HepG2 (cell line): ENCODE data around the gene YIF1A. TPM values are rescaled to one million over a fixed set of nuclear protein-coding genes. Genes with fewer than 3 reads are reported as not detected.
A peak's percentile ranks its signal among the peaks of the same experiment; 100 is the strongest.

Experiments used
- ATAC-seq: fragments of 200-7000 bp; cut with Tn5 transposase; 3 replicates; pipeline ENCODE4 v1.9.1; 2020; ENCODE audit warnings: mild to moderate bottlenecking, moderate library complexity
- BruUV-seq: library from RNA; stranded (reverse); fragments of 400-500 nt; replicated peaks from 2 replicates; lab custom pipeline; 2021; lab: Mats Ljungman, UMichigan
- CTCF ChIA-PET: fragments of 300-600 bp; formaldehyde crosslinking; extraction: SDS; loops from one replicate; lab custom pipeline; 2021; ENCODE audit warnings: low total read pairs, inconsistent platforms, low intra/inter-chr PET ratio; lab: Yijun Ruan, JAX
- POLR2A ChIA-PET: fragments of 350-600 bp; sonication (Branson Sonifier 250); formaldehyde crosslinking; loops from one replicate; lab custom pipeline; 2020; ENCODE audit warnings: antibody characterized with exemption, inconsistent platforms; lab: Yijun Ruan, JAX
- DNase-seq: peaks from one replicate; pipeline ENCODE4 v3.0.0-alpha.2; 2015; ENCODE audit warnings: low spot score
- FAIRE-seq: peaks from 3 replicates; lab custom pipeline; 2011; peaks lifted over from hg19 to GRCh38; lab: Jason Lieb, UNC
- H2AFZ ChIP-seq: one replicate; pipeline ENCODE4 v1.6.1; 2011; ENCODE audit warnings: low read length, inconsistent platforms
- H3K27ac ChIP-seq: fragments of 300-600 bp; 3 replicates; pipeline ENCODE4 v1.8.0; 2011; ENCODE audit warnings: mixed run types, mild to moderate bottlenecking, mixed read lengths, low read length, inconsistent platforms; ENCODE audit not compliant: insufficient read depth; ENCODE audit errors: extremely low read length
- H3K27me3 ChIP-seq, 2 experiments: fragments of 200-600 bp in 1 of 2; 2 replicates in 1 of 2; 3 replicates in 1 of 2; pipeline versions ENCODE4 v1.6.0 to v1.8.0; 2011; ENCODE audit warnings: low read length in 2 of 2, mild to moderate bottlenecking in 2 of 2, moderate library complexity in 2 of 2, inconsistent platforms in 1 of 2; ENCODE audit not compliant: insufficient read depth in 2 of 2, control insufficient read depth in 1 of 2
- H3K36me3 ChIP-seq, 2 experiments: fragments of 200-600 bp in 1 of 2; replicated peaks in 1 of 2; 2 replicates in 1 of 2; 3 replicates in 1 of 2; pipeline versions ENCODE4 v1.5.1 to v1.8.0; 2011; ENCODE audit warnings: low read length in 2 of 2, inconsistent platforms in 1 of 2; ENCODE audit not compliant: insufficient read depth in 2 of 2, control insufficient read depth in 1 of 2
- H3K4me1 ChIP-seq: 2 replicates; pipeline ENCODE4 v1.5.1; 2012; ENCODE audit warnings: low read length, inconsistent platforms; ENCODE audit not compliant: insufficient read depth
- H3K4me2 ChIP-seq: 2 replicates; pipeline ENCODE4 v1.6.0; 2011; ENCODE audit warnings: low read depth, low read length, inconsistent platforms
- H3K4me3 ChIP-seq, 3 experiments: fragments of 200-600 bp in 1 of 3; sonication (generic), shearing (Covaris generic) in 1 of 3; replicated peaks in 1 of 3; 2 replicates each; pipeline ENCODE4 v1.5.1; 2011 to 2016; ENCODE audit warnings: low read length in 3 of 3, inconsistent platforms in 2 of 3, low read depth in 2 of 3, mild to moderate bottlenecking in 2 of 3, control low read depth in 1 of 3, mixed read lengths in 1 of 3; ENCODE audit not compliant: insufficient read depth in 1 of 3
- H3K79me2 ChIP-seq: one replicate; pipeline ENCODE4 v1.6.1; 2011; ENCODE audit warnings: low read length, inconsistent platforms; ENCODE audit not compliant: insufficient read depth
- H3K9ac ChIP-seq: 2 replicates; pipeline ENCODE4 v1.6.0; 2011; ENCODE audit warnings: mild to moderate bottlenecking, low read depth, low read length, inconsistent platforms; ENCODE audit not compliant: insufficient read depth
- H3K9me3 ChIP-seq: 2 replicates; pipeline ENCODE4 v1.5.1; 2012; ENCODE audit warnings: mild to moderate bottlenecking, low read length
- H4K20me1 ChIP-seq: 2 replicates; pipeline ENCODE4 v1.6.0; 2011; ENCODE audit warnings: inconsistent platforms, mild to moderate bottlenecking, low read length, moderate library complexity; ENCODE audit not compliant: insufficient read depth
- AGO2 ChIP-seq: fragments of 200-400 bp; formaldehyde crosslinking; optimal IDR thresholded peaks from 2 replicates; pipeline ENCODE3; 2017; ENCODE audit warnings: mild to moderate bottlenecking, low read depth, low read length, moderate library complexity
- CSRNP1 ChIP-seq: sonication (generic); formaldehyde crosslinking; IDR thresholded peaks from 2 replicates; pipeline ENCODE4 v1.8.1; 2023; ENCODE audit warnings: mild to moderate bottlenecking, missing genetic modification reagents
- ISL2 ChIP-seq: sonication (generic); formaldehyde crosslinking; IDR thresholded peaks from 2 replicates; pipeline ENCODE4 v1.5.0; 2020; ENCODE audit warnings: missing genetic modification reagents
- PAWR ChIP-seq: sonication (generic); formaldehyde crosslinking; IDR thresholded peaks from 2 replicates; pipeline ENCODE4 v1.4.0; 2020; ENCODE audit warnings: missing genetic modification reagents, mild to moderate bottlenecking, borderline replicate concordance
- POGZ ChIP-seq: sonication (generic); formaldehyde crosslinking; IDR thresholded peaks from 2 replicates; pipeline ENCODE4 v1.4.0; 2020; ENCODE audit warnings: mild to moderate bottlenecking, missing genetic modification reagents
- RBFOX2 ChIP-seq: fragments of 200-400 bp; formaldehyde crosslinking; IDR thresholded peaks from 2 replicates; pipeline ENCODE4 v1.6.1; 2017; ENCODE audit warnings: low read depth, mild to moderate bottlenecking, low read length
- RELA ChIP-seq: sonication (generic); formaldehyde crosslinking; IDR thresholded peaks from 2 replicates; pipeline ENCODE4 v1.4.0; 2020; ENCODE audit warnings: missing genetic modification reagents
- SOX6 ChIP-seq, 2 experiments: fragments of 450-650 bp in 1 of 2; sonication (generic) in 1 of 2; formaldehyde crosslinking in 1 of 2; IDR thresholded peaks; 2 replicates each; pipeline versions ENCODE4 v1.4.0 to v1.6.1; 2017 to 2020; ENCODE audit warnings: antibody characterized with exemption in 1 of 2, mild to moderate bottlenecking in 1 of 2, missing genetic modification reagents in 1 of 2
- ZNF782 ChIP-seq: sonication (generic); formaldehyde crosslinking; IDR thresholded peaks from 2 replicates; pipeline ENCODE4 v1.4.0; 2020; ENCODE audit warnings: missing genetic modification reagents, mild to moderate bottlenecking, borderline replicate concordance
- WGBS: methylation state at CpG from one replicate; pipeline ENCODE4 v1.1.6; 2017; ENCODE audit warnings: low lambda C conversion rate; 5-methylcytosine and 5-hydroxymethylcytosine counted together
- in situ Hi-C: cut with HindIII; loops from 2 replicates; pipeline ENCODE4 v1.10.0; 2017; ENCODE audit warnings: low pct_unique_long_range_greater_than_20kb; ENCODE audit not compliant: extremely low pct_ligation_motif_present
- intact Hi-C: fragments of 100-400 bp; cut with micrococcal nuclease; formaldehyde crosslinking; loops from one replicate; pipeline ENCODE4 v1.10.0; 2022; ENCODE audit not compliant: unreplicated experiment
- polyA plus RNA-seq, 8 experiments: library from polyadenylated mRNA; depleted of rRNA in 3 of 8; stranded (reverse) in 7 of 8; unstranded in 1 of 8; fragments of >200 nt; fragmentation: Illumina TruSeq in 4 of 8; extraction: Trizol in 4 of 8; gene quantifications; 2 replicates each; pipeline versions ENCODE4 v1.2.1 to v1.2.3, GENCODE V29; 2011 to 2016; ENCODE audit warnings: low read depth in 4 of 8, missing spikeins in 1 of 8, mixed read lengths in 1 of 8; ENCODE audit not compliant: insufficient read depth in 1 of 8
- total RNA-seq, 5 experiments: library from RNA; depleted of rRNA; stranded (reverse); fragments of >200 nt; fragmentation: Illumina TruSeq; extraction: Trizol; gene quantifications; 2 replicates each; pipeline ENCODE4 v1.2.3, GENCODE V29; 2016; ENCODE audit warnings: low read depth in 1 of 5

YIF1A gene
- total and polyA plus RNA-seq, 2 of the 13 experiments (the other 11 are each of a cell fraction or from before 2014, with no cell fraction given), result 133 to 145 TPM

GRCh38 chr11:66283461-66284105 is 5.4 kb downstream of the YIF1A start:
- BruUV-seq, result no TSS peak
- Histone ChIP-seq H3K36me3 (peaks cover 5 to 23% of the 10 kb centered on the region in 2 experiments; a peak in 4 of 5 replicates), H2AFZ (no peak overlapping the region), H3K4me2 (no peak overlapping the region), H3K9me3 (no peaks in the 10 kb centered on the region), H3K27ac (no peak overlapping the region), H3K27me3 (peaks cover 3 to 9% of the 10 kb centered on the region in 2 experiments; a peak in 3 of 5 replicates), H3K4me1 (peaks cover 62% of the 10 kb centered on the region), H3K4me3 (no peak overlapping the region), H3K9ac (no peak overlapping the region), H3K79me2 (peaks cover 29% of the 10 kb centered on the region), H4K20me1 (peaks cover 4% of the 10 kb centered on the region)
- 100% methylated on average over 1 of the region's 14 CpGs for WGBS
- POLR2A ChIA-PET, result interaction anchor here (1.0 to 1.3 kb wide), 2 partner anchors 29 kb away, joined by 3 to 9 read pairs; no protein-coding TSS in a partner anchor
- no peak for FAIRE-seq
- no peak for DNase-seq
- intact Hi-C loops, result no loop called here
- ATAC-seq, result no peak
- CTCF ChIA-PET, result interaction anchor here (1.8 kb wide), 1 partner anchor 44 kb away, joined by 8 read pairs; no protein-coding TSS in a partner anchor
- in situ Hi-C loops, result no loop called here
- no peak for TF ChIP-seq RELA (CRISPR knock-in tag)
- no peak for TF ChIP-seq ISL2
- TF ChIP-seq POGZ (CRISPR knock-in tag), result no peak
- no peak for TF ChIP-seq CSRNP1 (CRISPR knock-in tag)
- TF ChIP-seq AGO2, result peak; percentile 24
- TF ChIP-seq ZNF782 (CRISPR knock-in tag), result no peak
- TF ChIP-seq RBFOX2, result peak; percentile 65
- no peak for TF ChIP-seq SOX6 (IDR thresholded peaks at IDR 0.05)
- TF ChIP-seq SOX6 (CRISPR knock-in tag; IDR thresholded peaks at IDR 0.05), result no peak
- no peak for TF ChIP-seq PAWR (CRISPR knock-in tag)
